HL-60 (cell line): ENCODE data around the gene GLIPR2.
A peak's percentile ranks its signal among the peaks of the same experiment; 100 is the strongest.
"Not testable (repeated sequence)": the region's sequence is repeated elsewhere in the genome, so short reads cannot be mapped to it uniquely, and the experiment has no call there.

Experiments
- DNase-seq, 2 experiments: peaks; one replicate each; pipeline ENCODE4 v3.0.0-alpha.2; 2010 to 2020; ENCODE audit warnings: low read depth in 1 of 2, low spot score in 1 of 2
- H3K27ac ChIP-seq: fragments of 250-450 bp; sonication (Bioruptor Pico); replicated peaks from 2 replicates; pipeline ENCODE4 v1.5.1; 2020; ENCODE audit warnings: mild to moderate bottlenecking, moderate library complexity
- H3K27me3 ChIP-seq: fragments of 250-450 bp; sonication (Bioruptor Pico); 2 replicates; pipeline ENCODE4 v1.5.1; 2021; ENCODE audit warnings: mild to moderate bottlenecking, moderate library complexity; ENCODE audit not compliant: insufficient read depth, poor library complexity, severe bottlenecking
- H3K4me3 ChIP-seq: replicated peaks from 2 replicates; pipeline ENCODE4 v1.5.1; 2011; ENCODE audit warnings: mild to moderate bottlenecking, control low read depth, low read length; ENCODE audit not compliant: insufficient read depth
- CTCF ChIP-seq: IDR thresholded peaks from one replicate; pipeline ENCODE4 v1.5.1; 2011; ENCODE audit warnings: low read length, control low read depth, inconsistent platforms; ENCODE audit not compliant: insufficient read depth
- GABPA ChIP-seq: IDR thresholded peaks from 2 replicates; pipeline ENCODE4 v1.6.1; 2012; ENCODE audit warnings: low read depth
- POLR2AphosphoS5 ChIP-seq: IDR thresholded peaks from 2 replicates; pipeline ENCODE4 v1.6.1; 2012; ENCODE audit warnings: low read depth
- SPI1 ChIP-seq: IDR thresholded peaks from 2 replicates; pipeline ENCODE4 v1.6.1; 2012; ENCODE audit warnings: low read depth, mild to moderate bottlenecking, borderline replicate concordance
- TF ChIP-seq, protein P1 (sequence below): IDR thresholded peaks from 2 replicates; pipeline ENCODE4 v1.6.1; 2012; ENCODE audit warnings: low read depth; ENCODE audit not compliant: insufficient replicate concordance

Gene GLIPR2

GRCh38 chr9:36156116-36156515 is 19.6 kb downstream of the GLIPR2 start:
- Histone ChIP-seq H3K27me3 (no peaks in the 10 kb centered on the region), H3K27ac (no peak overlapping the region), H3K4me3 (no peak overlapping the region)
- TF ChIP-seq CTCF (no peak), SPI1 (no peak), POLR2AphosphoS5 (no peak), GABPA (no peak)
- TF ChIP-seq, protein P1, sequence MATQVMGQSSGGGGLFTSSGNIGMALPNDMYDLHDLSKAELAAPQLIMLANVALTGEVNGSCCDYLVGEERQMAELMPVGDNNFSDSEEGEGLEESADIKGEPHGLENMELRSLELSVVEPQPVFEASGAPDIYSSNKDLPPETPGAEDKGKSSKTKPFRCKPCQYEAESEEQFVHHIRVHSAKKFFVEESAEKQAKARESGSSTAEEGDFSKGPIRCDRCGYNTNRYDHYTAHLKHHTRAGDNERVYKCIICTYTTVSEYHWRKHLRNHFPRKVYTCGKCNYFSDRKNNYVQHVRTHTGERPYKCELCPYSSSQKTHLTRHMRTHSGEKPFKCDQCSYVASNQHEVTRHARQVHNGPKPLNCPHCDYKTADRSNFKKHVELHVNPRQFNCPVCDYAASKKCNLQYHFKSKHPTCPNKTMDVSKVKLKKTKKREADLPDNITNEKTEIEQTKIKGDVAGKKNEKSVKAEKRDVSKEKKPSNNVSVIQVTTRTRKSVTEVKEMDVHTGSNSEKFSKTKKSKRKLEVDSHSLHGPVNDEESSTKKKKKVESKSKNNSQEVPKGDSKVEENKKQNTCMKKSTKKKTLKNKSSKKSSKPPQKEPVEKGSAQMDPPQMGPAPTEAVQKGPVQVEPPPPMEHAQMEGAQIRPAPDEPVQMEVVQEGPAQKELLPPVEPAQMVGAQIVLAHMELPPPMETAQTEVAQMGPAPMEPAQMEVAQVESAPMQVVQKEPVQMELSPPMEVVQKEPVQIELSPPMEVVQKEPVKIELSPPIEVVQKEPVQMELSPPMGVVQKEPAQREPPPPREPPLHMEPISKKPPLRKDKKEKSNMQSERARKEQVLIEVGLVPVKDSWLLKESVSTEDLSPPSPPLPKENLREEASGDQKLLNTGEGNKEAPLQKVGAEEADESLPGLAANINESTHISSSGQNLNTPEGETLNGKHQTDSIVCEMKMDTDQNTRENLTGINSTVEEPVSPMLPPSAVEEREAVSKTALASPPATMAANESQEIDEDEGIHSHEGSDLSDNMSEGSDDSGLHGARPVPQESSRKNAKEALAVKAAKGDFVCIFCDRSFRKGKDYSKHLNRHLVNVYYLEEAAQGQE: no peak
- no peak for DNase-seq

GRCh38 chr9:36158122-36158521 is 21.6 kb downstream of the GLIPR2 start:
- peak in 1 of 2 experiments; percentile 22 for DNase-seq
- Histone ChIP-seq H3K4me3 (no peak overlapping the region), H3K27me3 (no peaks in the 10 kb centered on the region), H3K27ac (peak overlapping the region; percentile 47)
- TF ChIP-seq SPI1 (peak; percentile 90), POLR2AphosphoS5 (no peak), CTCF (no peak)
- TF ChIP-seq, protein P1: no peak

- TF ChIP-seq POLR2AphosphoS5 (no peak), CTCF (no peak), SPI1 (no peak)
- TF ChIP-seq, protein P1: no peak
- no peak for DNase-seq
- H3K4me3 ChIP-seq: no peak overlapping the region
- no peaks in the 10 kb centered on the region for H3K27me3 ChIP-seq
- H3K27ac ChIP-seq: no peak overlapping the region
Observed at GRCh38 chr9:36158917-36159316, 22.4 kb downstream of the GLIPR2 start.

- not testable (repeated sequence) for DNase-seq, H3K27me3 ChIP-seq, H3K4me3 ChIP-seq, H3K27ac ChIP-seq
Observed at GRCh38 chr9:36159509-36159908, 23.0 kb downstream of the GLIPR2 start.

- H3K4me3 ChIP-seq, H3K27ac ChIP-seq, DNase-seq, H3K27me3 ChIP-seq: not testable (repeated sequence)
Observed at GRCh38 chr9:36160126-36160525, 23.6 kb downstream of the GLIPR2 start.
